ENCODE data around the gene FBLN2.

The FBLN2 gene

DNA sequence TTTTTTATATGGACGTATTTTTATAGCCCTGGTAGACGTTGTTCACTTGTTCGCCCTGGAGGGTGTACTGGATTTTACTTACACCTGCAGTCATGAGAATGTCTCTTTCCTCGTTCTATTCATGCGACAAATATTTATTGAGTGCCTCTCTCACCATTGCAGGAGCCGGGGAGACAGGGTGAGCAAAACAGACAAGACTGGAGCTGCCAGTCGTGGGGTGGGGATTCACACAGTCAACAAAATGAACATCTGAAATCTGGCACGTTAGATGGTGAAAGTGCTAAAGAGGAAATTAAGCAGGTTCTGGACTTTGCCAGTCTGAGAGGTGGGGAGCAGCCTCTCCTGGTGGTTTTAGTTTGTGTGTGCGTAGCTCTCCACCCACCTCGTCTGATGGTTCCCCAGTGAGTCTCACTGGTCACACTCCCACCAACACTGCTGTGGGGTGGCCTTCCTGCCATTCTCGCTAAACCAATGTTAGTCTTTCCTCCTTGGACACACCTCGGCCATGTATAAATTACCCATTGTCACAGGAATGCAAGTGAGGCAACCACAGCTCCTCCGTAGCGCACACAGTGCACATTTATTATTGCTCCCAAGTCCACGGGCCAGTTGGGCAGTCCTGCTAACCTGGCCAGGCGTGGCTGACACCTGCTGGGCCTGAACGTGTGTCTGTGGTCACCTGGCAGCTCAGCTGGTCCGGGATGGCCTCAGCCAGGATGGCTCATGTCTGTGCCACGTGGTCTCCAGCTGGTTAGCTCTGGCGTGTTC, 31.5 kb downstream of the FBLN2 start:
- TF ChIP-seq, protein P1, sequence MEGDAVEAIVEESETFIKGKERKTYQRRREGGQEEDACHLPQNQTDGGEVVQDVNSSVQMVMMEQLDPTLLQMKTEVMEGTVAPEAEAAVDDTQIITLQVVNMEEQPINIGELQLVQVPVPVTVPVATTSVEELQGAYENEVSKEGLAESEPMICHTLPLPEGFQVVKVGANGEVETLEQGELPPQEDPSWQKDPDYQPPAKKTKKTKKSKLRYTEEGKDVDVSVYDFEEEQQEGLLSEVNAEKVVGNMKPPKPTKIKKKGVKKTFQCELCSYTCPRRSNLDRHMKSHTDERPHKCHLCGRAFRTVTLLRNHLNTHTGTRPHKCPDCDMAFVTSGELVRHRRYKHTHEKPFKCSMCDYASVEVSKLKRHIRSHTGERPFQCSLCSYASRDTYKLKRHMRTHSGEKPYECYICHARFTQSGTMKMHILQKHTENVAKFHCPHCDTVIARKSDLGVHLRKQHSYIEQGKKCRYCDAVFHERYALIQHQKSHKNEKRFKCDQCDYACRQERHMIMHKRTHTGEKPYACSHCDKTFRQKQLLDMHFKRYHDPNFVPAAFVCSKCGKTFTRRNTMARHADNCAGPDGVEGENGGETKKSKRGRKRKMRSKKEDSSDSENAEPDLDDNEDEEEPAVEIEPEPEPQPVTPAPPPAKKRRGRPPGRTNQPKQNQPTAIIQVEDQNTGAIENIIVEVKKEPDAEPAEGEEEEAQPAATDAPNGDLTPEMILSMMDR (conservative IDR thresholded peaks at IDR 0.05): no peak
- TF ChIP-seq ZFX (IDR thresholded peaks at IDR 0.05): no peak
- H3K27ac ChIP-seq: no peak overlapping the region

DNA sequence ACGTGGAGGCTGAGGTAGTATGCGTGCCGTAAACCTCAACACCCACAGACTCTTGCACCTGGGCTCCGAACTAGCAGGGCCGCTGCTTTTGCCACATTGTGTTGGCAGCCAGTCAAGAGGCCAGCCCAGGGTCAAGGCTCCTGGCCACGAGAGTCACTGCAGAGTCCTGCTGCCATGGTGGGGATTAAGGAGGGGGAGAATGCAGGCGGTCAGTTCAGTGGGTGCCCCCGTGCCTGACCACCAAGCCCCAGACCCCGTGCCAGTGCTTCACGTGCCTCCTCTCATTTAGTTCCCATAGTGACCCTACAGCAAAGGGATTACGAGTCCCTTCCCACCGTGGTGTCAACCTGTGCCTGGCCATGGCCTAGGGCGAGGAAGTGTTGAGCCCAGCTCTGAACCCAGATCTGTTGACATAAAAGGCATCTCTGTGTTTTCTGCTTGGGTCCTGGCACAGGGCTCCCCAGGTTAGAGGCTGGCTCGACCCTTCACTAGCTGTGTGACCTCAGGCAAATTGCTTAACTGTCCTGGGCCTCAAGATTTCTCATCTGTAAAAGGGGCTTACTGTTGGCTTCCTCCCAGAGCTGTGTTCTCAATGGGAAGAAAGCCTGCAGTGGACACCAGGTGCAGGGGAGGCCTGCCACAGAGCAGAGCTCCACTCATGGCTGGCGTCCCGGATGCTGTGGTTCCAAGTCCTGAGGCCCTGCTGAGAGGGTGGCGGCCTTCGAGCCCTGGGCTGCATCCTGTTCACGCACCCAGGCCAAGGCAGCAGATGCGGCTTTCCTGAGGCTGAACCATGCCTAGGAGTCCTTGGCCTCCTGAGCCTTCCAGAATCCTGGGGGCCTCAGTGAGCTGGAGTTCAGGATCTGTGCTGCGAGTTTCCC, 32.8 kb downstream of the FBLN2 start:
- H3K27ac ChIP-seq: no peak overlapping the region
- TF ChIP-seq, protein P1 (conservative IDR thresholded peaks at IDR 0.05): no peak
- no peak for TF ChIP-seq ZFX (IDR thresholded peaks at IDR 0.05)

DNA sequence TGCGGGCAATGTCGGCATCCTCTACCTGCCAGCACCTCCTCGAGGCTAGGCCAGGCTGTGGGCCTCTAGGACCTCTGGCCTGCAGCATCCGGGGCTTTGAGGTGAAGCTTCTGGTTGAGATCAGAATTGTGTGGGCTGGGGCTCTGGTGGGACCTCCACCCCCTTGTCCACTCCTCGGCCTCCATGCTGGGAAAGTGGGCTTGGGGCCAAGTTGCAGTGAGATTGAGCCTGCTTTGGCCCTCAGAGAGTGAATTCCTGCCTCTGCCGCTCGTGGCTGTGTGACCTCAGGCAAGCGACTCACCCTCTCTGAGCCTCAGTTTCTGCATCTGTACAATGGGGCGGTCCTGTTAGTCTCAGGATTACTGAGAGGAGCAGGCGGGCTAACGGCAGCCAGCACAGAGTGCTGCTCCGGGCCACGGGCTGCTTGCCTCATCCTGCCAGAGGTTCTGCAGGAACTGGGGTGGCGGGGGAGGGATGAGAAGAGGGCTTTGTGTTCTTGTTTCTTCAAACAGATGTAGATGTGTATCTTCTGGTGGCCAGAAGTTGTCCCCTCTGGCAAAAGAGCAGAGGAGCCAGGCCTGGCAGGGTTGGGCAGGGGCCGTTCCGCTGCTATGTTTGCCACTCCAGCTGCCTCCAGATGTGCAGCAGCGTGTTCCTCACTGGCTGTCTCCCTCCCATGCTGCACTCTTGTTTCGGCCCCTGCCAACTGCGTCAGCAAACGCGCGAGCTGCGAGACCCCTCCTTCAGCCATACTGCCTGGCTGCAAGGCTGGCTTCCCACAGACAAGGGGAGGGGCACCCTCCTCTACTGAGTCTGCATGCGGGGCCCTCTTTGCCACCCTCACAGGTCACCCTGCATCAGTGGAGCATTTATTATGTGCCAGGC, 33.7 kb downstream of the FBLN2 start:
- TF ChIP-seq, protein P1 (conservative IDR thresholded peaks at IDR 0.05): no peak
- no peak for TF ChIP-seq ZFX (IDR thresholded peaks at IDR 0.05)
- H3K27ac ChIP-seq: no peak overlapping the region

DNA sequence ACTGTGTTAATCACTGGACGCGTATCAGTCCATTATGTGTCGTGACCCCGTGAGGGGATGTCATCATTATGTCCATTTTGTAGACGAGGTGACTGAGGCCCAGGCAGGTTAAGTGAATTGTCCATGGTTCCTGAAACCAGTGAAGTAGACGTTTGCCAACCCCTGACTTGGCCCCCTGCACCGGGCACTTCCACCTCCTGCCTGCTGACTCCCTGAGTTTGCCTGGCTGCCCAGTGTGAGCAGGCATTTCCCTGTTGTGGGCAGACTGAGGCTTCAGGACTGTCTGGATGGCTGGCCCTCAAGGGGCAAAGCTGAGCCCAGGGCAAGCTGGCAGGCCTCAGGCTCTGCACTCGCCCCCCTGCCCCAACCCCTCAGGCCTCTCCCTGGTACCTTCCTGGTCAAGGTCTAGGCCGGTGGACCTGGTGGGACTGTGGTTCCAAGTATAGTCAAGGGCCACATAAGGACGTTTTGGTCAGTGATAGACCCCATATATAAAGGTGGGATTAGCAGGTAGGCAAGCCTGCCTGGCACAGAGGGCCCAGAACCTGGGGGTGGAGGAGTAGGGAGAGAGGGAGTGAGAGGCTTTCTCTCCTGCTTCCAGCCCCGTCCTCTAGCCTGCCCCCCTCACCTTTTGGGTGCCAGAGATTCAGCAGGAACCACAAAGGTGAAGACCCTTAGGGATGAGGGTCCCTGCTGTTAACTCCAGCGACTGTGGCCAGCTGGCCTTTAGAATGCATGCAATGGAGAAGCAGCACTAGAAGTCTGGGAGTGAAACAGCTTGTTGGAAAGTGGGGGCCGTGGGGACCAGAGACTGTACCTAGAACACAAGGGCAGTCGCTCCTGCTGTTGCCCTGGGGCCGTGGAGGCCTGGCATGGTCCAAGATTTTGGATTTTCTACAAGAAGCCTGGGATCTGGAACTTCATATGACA, 34.6 kb downstream of the FBLN2 start:
- no peak overlapping the region for H3K27ac ChIP-seq
- TF ChIP-seq, protein P1 (conservative IDR thresholded peaks at IDR 0.05): no peak
- no peak for TF ChIP-seq ZFX (IDR thresholded peaks at IDR 0.05)

DNA sequence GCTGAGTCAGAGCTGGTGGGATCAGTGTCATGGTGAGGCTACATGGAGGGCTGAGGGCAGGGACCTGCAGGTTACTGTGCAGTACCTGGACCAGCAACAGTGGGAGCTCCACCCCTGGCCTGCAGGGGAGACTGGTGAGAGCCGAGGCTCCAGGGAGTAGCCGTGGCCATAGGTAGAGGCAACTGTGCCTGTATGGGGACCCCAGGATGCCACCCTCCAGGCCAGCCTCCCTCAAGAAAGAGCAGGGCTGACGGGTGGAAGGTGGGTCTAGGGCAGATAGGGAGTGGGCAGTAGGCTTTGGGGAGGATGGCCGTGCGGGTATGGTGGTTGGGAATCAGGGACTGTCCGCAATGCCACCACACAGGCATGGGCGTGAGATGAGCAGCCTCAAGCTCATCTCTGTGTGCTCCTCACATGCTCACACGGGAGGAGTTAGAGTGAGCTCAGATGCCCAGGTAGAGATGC, 35.5 kb downstream of the FBLN2 start:
- TF ChIP-seq, protein P1 (conservative IDR thresholded peaks at IDR 0.05): no peak
- TF ChIP-seq ZFX (IDR thresholded peaks at IDR 0.05): no peak
- no peak overlapping the region for H3K27ac ChIP-seq

DNA sequence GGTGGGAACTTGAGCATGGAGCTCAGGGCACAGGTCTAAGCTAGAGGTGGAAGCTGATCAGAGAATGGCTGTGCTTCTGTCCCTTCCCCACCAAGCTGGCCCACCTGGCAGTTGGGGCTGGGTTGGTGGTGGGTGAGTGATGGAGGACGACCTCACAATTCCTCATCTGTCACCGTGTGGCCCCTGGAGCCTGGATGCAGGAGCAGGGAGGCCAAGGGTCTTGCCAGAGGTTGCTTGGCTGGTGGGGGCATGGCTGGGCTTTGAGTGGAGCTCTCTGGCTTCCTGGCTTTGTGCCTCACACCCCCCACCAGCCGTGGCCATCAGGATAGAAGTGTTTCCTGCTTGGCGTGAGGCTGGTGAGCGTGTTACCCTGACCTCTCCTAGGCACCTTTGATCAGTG, 36.0 kb downstream of the FBLN2 start:
- TF ChIP-seq, protein P1 (conservative IDR thresholded peaks at IDR 0.05): no peak
- TF ChIP-seq ZFX (IDR thresholded peaks at IDR 0.05): no peak
- no peak overlapping the region for H3K27ac ChIP-seq
